ENCODE measurements around the gene FPR2. TPM values are rescaled to one million over a fixed set of nuclear protein-coding genes. Genes with fewer than 3 reads are reported as not detected.

Gene FPR2
- total RNA-seq, 2 experiments from 2014 or later = not detected

DNA sequence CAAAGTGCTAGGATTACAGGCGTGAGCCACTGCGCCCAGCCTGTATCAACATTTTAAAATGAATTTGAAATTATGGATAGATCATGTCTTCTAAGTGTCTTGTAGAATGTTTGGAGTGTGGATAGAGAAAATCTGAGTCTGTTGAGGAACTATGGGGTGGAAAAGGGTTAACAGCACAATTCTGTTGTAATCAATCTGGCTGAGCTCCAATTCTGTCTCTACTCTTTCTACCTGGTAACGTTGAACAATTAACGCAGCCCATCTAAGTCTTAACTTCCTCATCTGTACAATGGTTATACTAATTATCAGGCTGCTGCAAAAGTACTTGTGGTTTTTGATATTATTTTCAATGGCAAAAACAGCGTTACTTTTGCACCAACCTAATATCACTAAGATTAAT is 4.1 kb downstream of the FPR2 start:
- no peaks in the 10 kb centered on the region for H3K79me2 ChIP-seq (ENCODE audit: insufficient read depth, low read depth, low read length)
- H3K4me3 ChIP-seq (ENCODE audit: low read depth, low read length, poor library complexity, severe bottlenecking) = no peak overlapping the region
- H2AFZ ChIP-seq (ENCODE audit: low read length) = no peak overlapping the region
- no peak for DNase-seq (ENCODE audit: low spot score)
- no peak overlapping the region for H3K4me2 ChIP-seq (ENCODE audit: low read length)
- BruUV-seq (replicated peaks) = no TSS peak
- no peaks in the 10 kb centered on the region for H3K4me1 ChIP-seq (ENCODE audit: insufficient read depth, low read length, poor library complexity, severe bottlenecking)
- no peak overlapping the region for H3K27ac ChIP-seq (ENCODE audit: low read depth, low read length, poor library complexity, severe bottlenecking)
- no peaks in the 10 kb centered on the region for H4K20me1 ChIP-seq (ENCODE audit: insufficient read depth, low read length)
- POLR2A ChIA-PET = no interaction called here
- TF ChIP-seq, protein P1, sequence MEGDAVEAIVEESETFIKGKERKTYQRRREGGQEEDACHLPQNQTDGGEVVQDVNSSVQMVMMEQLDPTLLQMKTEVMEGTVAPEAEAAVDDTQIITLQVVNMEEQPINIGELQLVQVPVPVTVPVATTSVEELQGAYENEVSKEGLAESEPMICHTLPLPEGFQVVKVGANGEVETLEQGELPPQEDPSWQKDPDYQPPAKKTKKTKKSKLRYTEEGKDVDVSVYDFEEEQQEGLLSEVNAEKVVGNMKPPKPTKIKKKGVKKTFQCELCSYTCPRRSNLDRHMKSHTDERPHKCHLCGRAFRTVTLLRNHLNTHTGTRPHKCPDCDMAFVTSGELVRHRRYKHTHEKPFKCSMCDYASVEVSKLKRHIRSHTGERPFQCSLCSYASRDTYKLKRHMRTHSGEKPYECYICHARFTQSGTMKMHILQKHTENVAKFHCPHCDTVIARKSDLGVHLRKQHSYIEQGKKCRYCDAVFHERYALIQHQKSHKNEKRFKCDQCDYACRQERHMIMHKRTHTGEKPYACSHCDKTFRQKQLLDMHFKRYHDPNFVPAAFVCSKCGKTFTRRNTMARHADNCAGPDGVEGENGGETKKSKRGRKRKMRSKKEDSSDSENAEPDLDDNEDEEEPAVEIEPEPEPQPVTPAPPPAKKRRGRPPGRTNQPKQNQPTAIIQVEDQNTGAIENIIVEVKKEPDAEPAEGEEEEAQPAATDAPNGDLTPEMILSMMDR (conservative IDR thresholded peaks at IDR 0.05; ENCODE audit: low read length) = no peak
- TF ChIP-seq EZH2phosphoT487 (IDR thresholded peaks at IDR 0.05; ENCODE audit: borderline replicate concordance, low read depth, low read length) = no peak
- CTCF ChIA-PET (ENCODE audit: unreplicated experiment) = no interaction called here
- H3K9me3 ChIP-seq (ENCODE audit: low read length) = no peaks in the 10 kb centered on the region
- H3K9me2 ChIP-seq (ENCODE audit: insufficient read depth, low read length) = no peaks in the 10 kb centered on the region
- no peaks in the 10 kb centered on the region for H3K36me3 ChIP-seq (ENCODE audit: insufficient read depth, low read length)
- intact Hi-C loops (cut with micrococcal nuclease; ENCODE audit: unreplicated experiment) = no loop called here

DNA sequence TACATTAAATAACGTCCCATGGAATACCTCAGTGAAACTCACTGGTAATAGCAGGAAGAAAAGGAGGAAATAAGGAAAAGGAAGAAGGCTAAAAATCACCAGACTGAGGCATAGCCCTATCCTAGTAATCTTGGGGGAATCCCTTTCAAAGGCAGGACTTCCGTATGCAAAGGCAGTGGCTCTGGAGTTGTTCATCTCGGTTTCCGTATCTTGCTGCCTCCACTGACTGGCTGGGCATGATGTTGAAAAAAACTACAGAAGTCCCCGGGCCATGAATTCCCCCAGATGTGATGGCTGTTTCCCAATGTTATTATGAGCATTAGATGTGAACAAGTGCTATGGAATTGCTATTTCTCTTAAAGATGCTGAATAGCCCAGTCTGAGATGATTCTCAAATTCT is 5.5 kb downstream of the FPR2 start:
- no peak overlapping the region for H3K4me2 ChIP-seq (ENCODE audit: low read length)
- no peaks in the 10 kb centered on the region for H3K9me3 ChIP-seq (ENCODE audit: low read length)
- H3K27ac ChIP-seq (ENCODE audit: low read depth, low read length, poor library complexity, severe bottlenecking) = no peak overlapping the region
- DNase-seq (ENCODE audit: low spot score) = no peak
- no peak overlapping the region for H3K4me3 ChIP-seq (ENCODE audit: low read depth, low read length, poor library complexity, severe bottlenecking)
- no peaks in the 10 kb centered on the region for H3K4me1 ChIP-seq (ENCODE audit: insufficient read depth, low read length, poor library complexity, severe bottlenecking)
- H3K79me2 ChIP-seq (ENCODE audit: insufficient read depth, low read depth, low read length) = no peaks in the 10 kb centered on the region
- H4K20me1 ChIP-seq (ENCODE audit: insufficient read depth, low read length) = no peaks in the 10 kb centered on the region
- H3K36me3 ChIP-seq (ENCODE audit: insufficient read depth, low read length) = no peaks in the 10 kb centered on the region
- H3K9me2 ChIP-seq (ENCODE audit: insufficient read depth, low read length) = no peaks in the 10 kb centered on the region
- no TSS peak for BruUV-seq (replicated peaks)
- TF ChIP-seq EZH2phosphoT487 (IDR thresholded peaks at IDR 0.05; ENCODE audit: borderline replicate concordance, low read depth, low read length) = no peak
- TF ChIP-seq, protein P1 (conservative IDR thresholded peaks at IDR 0.05; ENCODE audit: low read length) = no peak
- intact Hi-C loops (cut with micrococcal nuclease; ENCODE audit: unreplicated experiment) = no loop called here
- CTCF ChIA-PET (ENCODE audit: unreplicated experiment) = no interaction called here
- H2AFZ ChIP-seq (ENCODE audit: low read length) = no peak overlapping the region
- POLR2A ChIA-PET = interaction anchor here (0.6 kb wide), 2 partner anchors 196 to 306 kb away, joined by 3 to 4 read pairs; partner anchors contain the start of gene ZNF175

DNA sequence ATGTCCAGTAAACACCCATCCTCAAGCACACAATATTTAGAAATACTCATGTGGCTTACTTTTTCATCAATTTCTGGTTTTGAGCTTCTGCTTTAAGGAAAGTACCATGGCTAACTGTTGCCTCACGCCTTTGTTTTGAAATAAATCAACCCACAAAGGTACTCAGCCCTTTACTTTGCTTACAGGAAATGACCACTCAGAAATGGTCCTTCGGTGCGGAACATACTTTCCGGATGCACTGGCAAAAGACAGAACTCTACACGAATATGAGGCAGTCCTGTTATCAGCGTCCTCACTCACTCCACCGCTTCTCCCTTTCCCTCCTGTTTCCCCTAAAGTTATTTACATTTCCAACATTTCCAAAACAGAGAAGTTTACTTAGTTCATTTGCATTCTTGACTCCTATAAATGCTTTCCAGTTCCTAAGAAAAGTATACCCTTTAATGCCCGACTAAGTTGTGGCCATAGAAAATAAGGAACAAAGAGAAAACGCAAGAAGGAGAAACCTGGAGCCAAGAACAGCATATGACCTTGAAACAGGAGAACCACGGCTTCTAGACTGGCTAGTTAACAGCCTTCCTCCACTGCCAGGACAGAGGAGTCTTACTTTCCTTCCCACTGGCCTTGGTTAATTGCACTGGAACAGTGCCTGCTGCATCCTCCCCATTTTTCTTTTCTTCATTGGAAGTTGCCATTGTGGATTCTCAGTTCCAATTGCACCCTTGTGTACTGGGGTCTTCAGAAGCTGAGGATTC is 10.6 kb downstream of the FPR2 start:
- Histone ChIP-seq H4K20me1 (ENCODE audit: insufficient read depth, low read length) (no peaks in the 10 kb centered on the region), H3K36me3 (ENCODE audit: insufficient read depth, low read length) (no peaks in the 10 kb centered on the region), H3K27ac (ENCODE audit: low read depth, low read length, poor library complexity, severe bottlenecking) (no peak overlapping the region), H3K4me1 (ENCODE audit: insufficient read depth, low read length, poor library complexity, severe bottlenecking) (no peaks in the 10 kb centered on the region), H3K4me3 (ENCODE audit: low read depth, low read length, poor library complexity, severe bottlenecking) (no peak overlapping the region), H3K9me3 (ENCODE audit: low read length) (no peaks in the 10 kb centered on the region), H3K9me2 (ENCODE audit: insufficient read depth, low read length) (no peaks in the 10 kb centered on the region), H3K4me2 (ENCODE audit: low read length) (no peak overlapping the region), H2AFZ (ENCODE audit: low read length) (no peak overlapping the region), H3K79me2 (ENCODE audit: insufficient read depth, low read depth, low read length) (no peaks in the 10 kb centered on the region)
- BruUV-seq (replicated peaks) = no TSS peak
- POLR2A ChIA-PET = no interaction called here
- no peak for DNase-seq (ENCODE audit: low spot score)
- intact Hi-C loops (cut with micrococcal nuclease; ENCODE audit: unreplicated experiment) = no loop called here
- no peak for TF ChIP-seq EZH2phosphoT487 (IDR thresholded peaks at IDR 0.05; ENCODE audit: borderline replicate concordance, low read depth, low read length)
- TF ChIP-seq, protein P1 (conservative IDR thresholded peaks at IDR 0.05; ENCODE audit: low read length) = no peak
- CTCF ChIA-PET (ENCODE audit: unreplicated experiment) = no interaction called here
